SK-N-SH treated with all-trans-retinoic acid at 6 μM for 48 hours (cell line): Measurements from ENCODE around the gene UBE2E3.

Experiments used
- ATAC-seq: fragments of 200-7000 bp; cut with Tn5 transposase; 3 replicates; pipeline ENCODE4 v1.9.1; 2020; ENCODE audit warnings: mild to moderate bottlenecking, moderate library complexity
- BACH2 ChIP-seq: fragments of 250-450 bp; sonication (Bioruptor Pico); IDR thresholded peaks from 2 replicates; pipeline ENCODE4 v1.9.0; 2021; ENCODE audit warnings: mild to moderate bottlenecking, borderline replicate concordance
- CSDC2 ChIP-seq: fragments of 250-450 bp; sonication (Bioruptor Pico); IDR thresholded peaks from 2 replicates; pipeline ENCODE4 v1.5.0; 2020; ENCODE audit warnings: mild to moderate bottlenecking, moderate library complexity
- ESRRG ChIP-seq: fragments of 250-450 bp; sonication (Bioruptor Pico); IDR thresholded peaks from 2 replicates; pipeline ENCODE4 v1.6.1; 2021; ENCODE audit warnings: mild to moderate bottlenecking
- GLIS3 ChIP-seq: fragments of 250-450 bp; sonication (Bioruptor Pico); IDR thresholded peaks from 2 replicates; pipeline ENCODE4 v1.5.0; 2020; ENCODE audit warnings: mild to moderate bottlenecking, moderate library complexity
- ISL1 ChIP-seq: fragments of 250-450 bp; sonication (Bioruptor Pico); IDR thresholded peaks from 2 replicates; pipeline ENCODE4 v2.1.2; 2022; ENCODE audit warnings: mild to moderate bottlenecking, moderate library complexity
- OSR1 ChIP-seq: fragments of 250-450 bp; sonication (Bioruptor Pico); IDR thresholded peaks from 2 replicates; pipeline ENCODE4 v1.8.0; 2022; ENCODE audit warnings: moderate library complexity, mild to moderate bottlenecking, inconsistent platforms
- PPARA ChIP-seq: fragments of 250-450 bp; sonication (Bioruptor Pico); IDR thresholded peaks from 2 replicates; pipeline ENCODE4 v1.5.0; 2020; ENCODE audit warnings: mild to moderate bottlenecking, borderline replicate concordance
- RARB ChIP-seq: fragments of 250-450 bp; sonication (Bioruptor Pico); IDR thresholded peaks from 2 replicates; pipeline ENCODE4 v1.8.0; 2021; ENCODE audit warnings: mild to moderate bottlenecking, moderate library complexity
- SNAI2 ChIP-seq: fragments of 250-450 bp; sonication (Bioruptor Pico); IDR thresholded peaks from 2 replicates; pipeline ENCODE4 v1.5.0; 2020; ENCODE audit warnings: mild to moderate bottlenecking, moderate library complexity
- TCF4 ChIP-seq: fragments of 250-450 bp; sonication (Bioruptor Pico); IDR thresholded peaks from 2 replicates; pipeline ENCODE4 v1.8.0; 2021; ENCODE audit warnings: mild to moderate bottlenecking, moderate library complexity, borderline replicate concordance
- TOX ChIP-seq: fragments of 250-450 bp; sonication (Bioruptor Pico); IDR thresholded peaks from 2 replicates; pipeline ENCODE4 v1.8.0; 2021; ENCODE audit warnings: mild to moderate bottlenecking, moderate library complexity, borderline replicate concordance
- TSHZ2 ChIP-seq: fragments of 250-450 bp; sonication (Bioruptor Pico); IDR thresholded peaks from 2 replicates; pipeline ENCODE4 v1.5.0; 2020; ENCODE audit warnings: mild to moderate bottlenecking, moderate library complexity
- ZC3H10 ChIP-seq: fragments of 250-450 bp; sonication (Bioruptor Pico); IDR thresholded peaks from 2 replicates; pipeline ENCODE4 v1.5.1; 2021; ENCODE audit warnings: mild to moderate bottlenecking, moderate library complexity
- ZFP3 ChIP-seq: fragments of 250-450 bp; sonication (Bioruptor Pico); IDR thresholded peaks from 2 replicates; pipeline ENCODE4 v1.5.0; 2020; ENCODE audit warnings: mild to moderate bottlenecking, moderate library complexity
- ZFP30 ChIP-seq: fragments of 450-650 bp; formaldehyde crosslinking; IDR thresholded peaks from 2 replicates; pipeline ENCODE4 v1.5.0; 2022; ENCODE audit warnings: mild to moderate bottlenecking, moderate library complexity
- ZNF70 ChIP-seq: fragments of 450-650 bp; formaldehyde crosslinking; IDR thresholded peaks from 2 replicates; pipeline ENCODE4 v1.5.0; 2020; ENCODE audit warnings: mild to moderate bottlenecking, moderate library complexity
- ZNF8 ChIP-seq: fragments of 450-650 bp; formaldehyde crosslinking; IDR thresholded peaks from 2 replicates; pipeline ENCODE4 v1.5.0; 2020; ENCODE audit warnings: mild to moderate bottlenecking, moderate library complexity
- TF ChIP-seq, protein P1 (sequence below): fragments of 250-450 bp; sonication (Bioruptor Pico); IDR thresholded peaks from 2 replicates; pipeline ENCODE4 v1.5.1; 2021; ENCODE audit warnings: mild to moderate bottlenecking, moderate library complexity
- TF ChIP-seq, protein P2 (sequence below): fragments of 250-450 bp; sonication (Bioruptor Pico); IDR thresholded peaks from 2 replicates; pipeline ENCODE4 v1.8.0; 2021; ENCODE audit warnings: low read depth, mild to moderate bottlenecking, moderate library complexity, borderline replicate concordance
- TF ChIP-seq, protein P3 (sequence below): fragments of 250-450 bp; sonication (Bioruptor Pico); IDR thresholded peaks from 2 replicates; pipeline ENCODE4 v1.5.1; 2020; ENCODE audit warnings: low read depth, mild to moderate bottlenecking, moderate library complexity
- TF ChIP-seq, protein P4 (sequence below): fragments of 250-450 bp; sonication (Bioruptor Pico); IDR thresholded peaks from 2 replicates; pipeline ENCODE4 v1.8.0; 2020; ENCODE audit warnings: mild to moderate bottlenecking, moderate library complexity, borderline replicate concordance

The UBE2E3 gene

GRCh38 chr2:180978903-180979748 is 1.3 kb upstream of the UBE2E3 start:
- ATAC-seq, result peak; percentile 6; the same call in 1 of the 3 replicates
- TF ChIP-seq ISL1 (CRISPR knock-in tag) (no peak), ZFP3 (CRISPR knock-in tag) (no peak), BACH2 (CRISPR knock-in tag) (no peak)
- TF ChIP-seq, protein P1, sequence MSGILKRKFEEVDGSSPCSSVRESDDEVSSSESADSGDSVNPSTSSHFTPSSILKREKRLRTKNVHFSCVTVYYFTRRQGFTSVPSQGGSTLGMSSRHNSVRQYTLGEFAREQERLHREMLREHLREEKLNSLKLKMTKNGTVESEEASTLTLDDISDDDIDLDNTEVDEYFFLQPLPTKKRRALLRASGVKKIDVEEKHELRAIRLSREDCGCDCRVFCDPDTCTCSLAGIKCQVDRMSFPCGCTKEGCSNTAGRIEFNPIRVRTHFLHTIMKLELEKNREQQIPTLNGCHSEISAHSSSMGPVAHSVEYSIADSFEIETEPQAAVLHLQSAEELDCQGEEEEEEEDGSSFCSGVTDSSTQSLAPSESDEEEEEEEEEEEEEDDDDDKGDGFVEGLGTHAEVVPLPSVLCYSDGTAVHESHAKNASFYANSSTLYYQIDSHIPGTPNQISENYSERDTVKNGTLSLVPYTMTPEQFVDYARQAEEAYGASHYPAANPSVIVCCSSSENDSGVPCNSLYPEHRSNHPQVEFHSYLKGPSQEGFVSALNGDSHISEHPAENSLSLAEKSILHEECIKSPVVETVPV (CRISPR knock-in tag), result no peak
- TF ChIP-seq, all 23 proteins: peak for 0

DNA sequence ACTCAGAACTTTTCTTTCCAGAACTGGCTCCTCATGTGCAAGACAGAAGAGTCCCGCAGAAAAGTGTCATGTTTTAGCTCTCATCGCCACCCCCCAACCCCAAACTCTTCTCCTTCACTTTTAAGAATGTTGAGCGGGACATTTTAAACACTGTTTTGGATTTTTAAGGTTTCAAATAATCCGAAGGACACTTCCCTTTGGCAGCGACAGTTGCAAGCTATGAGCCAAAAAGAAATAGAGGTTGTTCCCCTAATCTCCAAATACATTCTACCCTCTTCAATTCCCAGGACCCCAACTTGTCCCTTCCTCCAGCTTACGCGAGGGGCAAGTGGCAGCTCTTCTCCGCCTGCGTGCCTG is 678 bp upstream of the UBE2E3 start:
- TF ChIP-seq PPARA, result no peak
- no peak for TF ChIP-seq ZFP3 (CRISPR knock-in tag)
- TF ChIP-seq RARB (CRISPR knock-in tag), result no peak
- TF ChIP-seq, protein P2, sequence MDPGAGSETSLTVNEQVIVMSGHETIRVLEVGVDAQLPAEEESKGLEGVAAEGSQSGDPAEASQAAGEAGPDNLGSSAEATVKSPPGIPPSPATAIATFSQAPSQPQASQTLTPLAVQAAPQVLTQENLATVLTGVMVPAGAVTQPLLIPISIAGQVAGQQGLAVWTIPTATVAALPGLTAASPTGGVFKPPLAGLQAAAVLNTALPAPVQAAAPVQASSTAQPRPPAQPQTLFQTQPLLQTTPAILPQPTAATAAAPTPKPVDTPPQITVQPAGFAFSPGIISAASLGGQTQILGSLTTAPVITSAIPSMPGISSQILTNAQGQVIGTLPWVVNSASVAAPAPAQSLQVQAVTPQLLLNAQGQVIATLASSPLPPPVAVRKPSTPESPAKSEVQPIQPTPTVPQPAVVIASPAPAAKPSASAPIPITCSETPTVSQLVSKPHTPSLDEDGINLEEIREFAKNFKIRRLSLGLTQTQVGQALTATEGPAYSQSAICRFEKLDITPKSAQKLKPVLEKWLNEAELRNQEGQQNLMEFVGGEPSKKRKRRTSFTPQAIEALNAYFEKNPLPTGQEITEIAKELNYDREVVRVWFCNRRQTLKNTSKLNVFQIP (CRISPR knock-in tag), result no peak
- TF ChIP-seq TCF4 (CRISPR knock-in tag), result no peak
- no peak for TF ChIP-seq ZFP30
- no peak for TF ChIP-seq BACH2 (CRISPR knock-in tag)
- TF ChIP-seq ESRRG (CRISPR knock-in tag), result no peak
- no peak for TF ChIP-seq ISL1 (CRISPR knock-in tag)
- no peak for TF ChIP-seq TOX
- TF ChIP-seq, protein P3, sequence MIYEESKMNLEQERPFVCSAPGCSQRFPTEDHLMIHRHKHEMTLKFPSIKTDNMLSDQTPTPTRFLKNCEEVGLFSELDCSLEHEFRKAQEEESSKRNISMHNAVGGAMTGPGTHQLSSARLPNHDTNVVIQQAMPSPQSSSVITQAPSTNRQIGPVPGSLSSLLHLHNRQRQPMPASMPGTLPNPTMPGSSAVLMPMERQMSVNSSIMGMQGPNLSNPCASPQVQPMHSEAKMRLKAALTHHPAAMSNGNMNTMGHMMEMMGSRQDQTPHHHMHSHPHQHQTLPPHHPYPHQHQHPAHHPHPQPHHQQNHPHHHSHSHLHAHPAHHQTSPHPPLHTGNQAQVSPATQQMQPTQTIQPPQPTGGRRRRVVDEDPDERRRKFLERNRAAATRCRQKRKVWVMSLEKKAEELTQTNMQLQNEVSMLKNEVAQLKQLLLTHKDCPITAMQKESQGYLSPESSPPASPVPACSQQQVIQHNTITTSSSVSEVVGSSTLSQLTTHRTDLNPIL (CRISPR knock-in tag), result no peak
- TF ChIP-seq ZNF8 (CRISPR knock-in tag), result no peak
- TF ChIP-seq SNAI2 (CRISPR knock-in tag), result no peak
- no peak for TF ChIP-seq ZC3H10 (CRISPR knock-in tag)
- TF ChIP-seq, protein P4, sequence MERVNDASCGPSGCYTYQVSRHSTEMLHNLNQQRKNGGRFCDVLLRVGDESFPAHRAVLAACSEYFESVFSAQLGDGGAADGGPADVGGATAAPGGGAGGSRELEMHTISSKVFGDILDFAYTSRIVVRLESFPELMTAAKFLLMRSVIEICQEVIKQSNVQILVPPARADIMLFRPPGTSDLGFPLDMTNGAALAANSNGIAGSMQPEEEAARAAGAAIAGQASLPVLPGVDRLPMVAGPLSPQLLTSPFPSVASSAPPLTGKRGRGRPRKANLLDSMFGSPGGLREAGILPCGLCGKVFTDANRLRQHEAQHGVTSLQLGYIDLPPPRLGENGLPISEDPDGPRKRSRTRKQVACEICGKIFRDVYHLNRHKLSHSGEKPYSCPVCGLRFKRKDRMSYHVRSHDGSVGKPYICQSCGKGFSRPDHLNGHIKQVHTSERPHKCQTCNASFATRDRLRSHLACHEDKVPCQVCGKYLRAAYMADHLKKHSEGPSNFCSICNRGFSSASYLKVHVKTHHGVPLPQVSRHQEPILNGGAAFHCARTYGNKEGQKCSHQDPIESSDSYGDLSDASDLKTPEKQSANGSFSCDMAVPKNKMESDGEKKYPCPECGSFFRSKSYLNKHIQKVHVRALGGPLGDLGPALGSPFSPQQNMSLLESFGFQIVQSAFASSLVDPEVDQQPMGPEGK, result no peak
- no peak for TF ChIP-seq CSDC2 (CRISPR knock-in tag)
- TF ChIP-seq TSHZ2 (CRISPR knock-in tag), result no peak
- no peak for TF ChIP-seq GLIS3 (CRISPR knock-in tag)
- no peak for TF ChIP-seq ZNF70
- TF ChIP-seq OSR1 (CRISPR knock-in tag), result no peak
- TF ChIP-seq, all 23 proteins: peak for 0
- no peak for ATAC-seq
